HUES64 (cell line): Measurements from ENCODE around the gene CFAP161.

Experiments used
- H3K27ac ChIP-seq: 2 replicates; pipeline ENCODE4 v1.7.0; 2013; ENCODE audit warnings: low read depth, low read length, inconsistent platforms
- H3K27me3 ChIP-seq: 2 replicates; pipeline ENCODE4 v1.6.1; 2013; ENCODE audit warnings: mild to moderate bottlenecking, low read length; ENCODE audit not compliant: insufficient read depth
- H3K36me3 ChIP-seq: 2 replicates; pipeline ENCODE4 v1.6.1; 2013; ENCODE audit warnings: mild to moderate bottlenecking, low read length; ENCODE audit not compliant: insufficient read depth
- H3K4me1 ChIP-seq: 2 replicates; pipeline ENCODE4 v1.6.1; 2013; ENCODE audit warnings: mild to moderate bottlenecking, low read length, moderate library complexity; ENCODE audit not compliant: insufficient read depth
- H3K4me3 ChIP-seq: 2 replicates; pipeline ENCODE4 v1.5.1; 2013; ENCODE audit warnings: mild to moderate bottlenecking, low read length, moderate library complexity
- H3K9ac ChIP-seq: 2 replicates; pipeline ENCODE4 v1.6.1; 2013; ENCODE audit warnings: mild to moderate bottlenecking, low read depth, low read length
- H3K9me3 ChIP-seq: 2 replicates; pipeline ENCODE4 v1.6.1; 2013; ENCODE audit warnings: low read depth, low read length; ENCODE audit not compliant: insufficient read depth
- WGBS: fragments of 150-250, 120-280 bp; methylation state at CpG from one replicate; pipeline ENCODE4 v1.1.7; 2013; ENCODE audit warnings: missing lambda C conversion rate; 5-methylcytosine and 5-hydroxymethylcytosine counted together

Gene CFAP161

GRCh38 chr15:81161160-81161673 is 27.1 kb downstream of the CFAP161 start:
- H3K27ac ChIP-seq = no peak overlapping the region
- H3K4me3 ChIP-seq = no peak overlapping the region
- no peaks in the 10 kb centered on the region for H3K27me3 ChIP-seq
- H3K9me3 ChIP-seq = no peaks in the 10 kb centered on the region
- 77% methylated on average over 4 of the region's 4 CpGs for WGBS
- no peaks in the 10 kb centered on the region for H3K36me3 ChIP-seq
- no peak overlapping the region for H3K9ac ChIP-seq
- H3K4me1 ChIP-seq = no peaks in the 10 kb centered on the region

GRCh38 chr15:81161851-81162250 is 27.8 kb downstream of the CFAP161 start:
- H3K4me1 ChIP-seq = no peaks in the 10 kb centered on the region
- H3K9me3 ChIP-seq = no peaks in the 10 kb centered on the region
- H3K4me3 ChIP-seq = no peak overlapping the region
- WGBS = 91% methylated on average over 7 of the region's 7 CpGs
- no peaks in the 10 kb centered on the region for H3K27me3 ChIP-seq
- no peaks in the 10 kb centered on the region for H3K36me3 ChIP-seq
- H3K9ac ChIP-seq = no peak overlapping the region
- no peak overlapping the region for H3K27ac ChIP-seq

- WGBS = 91% methylated on average over 3 of the region's 3 CpGs
These were observed 30.1 kb downstream of the CFAP161 start for GRCh38 chr15:81163961-81164800.

GRCh38 chr15:81165535-81165934 is 31.5 kb downstream of the CFAP161 start:
- H3K36me3 ChIP-seq = no peaks in the 10 kb centered on the region
- no peak overlapping the region for H3K27ac ChIP-seq
- no peak overlapping the region for H3K4me3 ChIP-seq
- H3K9me3 ChIP-seq = 0 out of 2 replicates have a peak, but pooled peaks cover 3% of the 10 kb centered on the region
- H3K27me3 ChIP-seq = no peaks in the 10 kb centered on the region
- H3K4me1 ChIP-seq = no peaks in the 10 kb centered on the region
- no peak overlapping the region for H3K9ac ChIP-seq
- 79% methylated on average over 3 of the region's 3 CpGs for WGBS

More at GRCh38 chr15:81163961-81164800, 30.1 kb downstream of the CFAP161 start:
- Histone ChIP-seq H3K9me3 (0 out of 2 replicates have a peak, but pooled peaks cover 3% of the 10 kb centered on the region), H3K27me3 (no peaks in the 10 kb centered on the region), H3K36me3 (no peaks in the 10 kb centered on the region), H3K9ac (no peak overlapping the region), H3K4me1 (no peaks in the 10 kb centered on the region), H3K27ac (no peak overlapping the region), H3K4me3 (no peak overlapping the region)

- Histone ChIP-seq H3K4me3 (no peak overlapping the region), H3K9me3 (0 out of 2 replicates have a peak, but pooled peaks cover 3% of the 10 kb centered on the region), H3K36me3 (no peaks in the 10 kb centered on the region), H3K9ac (no peak overlapping the region), H3K27me3 (no peaks in the 10 kb centered on the region), H3K27ac (no peak overlapping the region), H3K4me1 (no peaks in the 10 kb centered on the region)
- WGBS = 92% methylated on average over 2 of the region's 3 CpGs
These were observed 32.7 kb downstream of the CFAP161 start for GRCh38 chr15:81166636-81167305.

GRCh38 chr15:81168131-81168526 is 34.1 kb downstream of the CFAP161 start:
- no peaks in the 10 kb centered on the region for H3K27me3 ChIP-seq
- no peak overlapping the region for H3K9ac ChIP-seq
- H3K4me3 ChIP-seq = no peak overlapping the region
- H3K27ac ChIP-seq = no peak overlapping the region
- WGBS = 95% methylated on average over 2 of the region's 2 CpGs
- H3K4me1 ChIP-seq = no peaks in the 10 kb centered on the region
- H3K36me3 ChIP-seq = no peaks in the 10 kb centered on the region
- H3K9me3 ChIP-seq = 0 out of 2 replicates have a peak, but pooled peaks cover 3% of the 10 kb centered on the region

- H3K36me3 ChIP-seq = no peaks in the 10 kb centered on the region
- no peak overlapping the region for H3K9ac ChIP-seq
- no peaks in the 10 kb centered on the region for H3K27me3 ChIP-seq
- H3K27ac ChIP-seq = no peak overlapping the region
- H3K4me3 ChIP-seq = no peak overlapping the region
- H3K9me3 ChIP-seq = 0 out of 2 replicates have a peak, but pooled peaks cover 3% of the 10 kb centered on the region
- WGBS = 88% methylated on average over 2 of the region's 2 CpGs
- H3K4me1 ChIP-seq = no peaks in the 10 kb centered on the region
These were observed 34.6 kb downstream of the CFAP161 start for GRCh38 chr15:81168644-81169043.

- H3K9me3 ChIP-seq = 0 out of 2 replicates have a peak, but pooled peaks cover 3% of the 10 kb centered on the region
- H3K4me3 ChIP-seq = no peak overlapping the region
- no peak overlapping the region for H3K9ac ChIP-seq
- no peaks in the 10 kb centered on the region for H3K36me3 ChIP-seq
- H3K27ac ChIP-seq = no peak overlapping the region
- no peaks in the 10 kb centered on the region for H3K27me3 ChIP-seq
- no peaks in the 10 kb centered on the region for H3K4me1 ChIP-seq
- 88% methylated on average over 2 of the region's 3 CpGs for whole genome bisulfite sequencing
These were observed 36.4 kb downstream of the CFAP161 start for GRCh38 chr15:81170511-81170910.

GRCh38 chr15:81171286-81171685 is 37.2 kb downstream of the CFAP161 start:
- Histone ChIP-seq H3K36me3 (no peaks in the 10 kb centered on the region), H3K9ac (no peak overlapping the region), H3K9me3 (0 out of 2 replicates have a peak, but pooled peaks cover 3% of the 10 kb centered on the region), H3K4me3 (no peak overlapping the region), H3K27me3 (no peaks in the 10 kb centered on the region), H3K4me1 (no peaks in the 10 kb centered on the region), H3K27ac (no peak overlapping the region)

- H3K27ac ChIP-seq = no peak overlapping the region
- 90% methylated on average over 2 of the region's 2 CpGs for WGBS
These were observed 40.2 kb downstream of the CFAP161 start for GRCh38 chr15:81174125-81174791.

More at GRCh38 chr15:81174125-81174791, 40.2 kb downstream of the CFAP161 start:
- no peak overlapping the region for H3K4me3 ChIP-seq
- H3K9ac ChIP-seq = no peak overlapping the region
- H3K9me3 ChIP-seq = no peaks in the 10 kb centered on the region
- H3K4me1 ChIP-seq = no peaks in the 10 kb centered on the region
- H3K36me3 ChIP-seq = no peaks in the 10 kb centered on the region
- H3K27me3 ChIP-seq = no peaks in the 10 kb centered on the region
